ENCODE results near the gene ZNF444. TPM values are rescaled to one million over a fixed set of nuclear protein-coding genes. Genes with fewer than 3 reads are reported as not detected.
"Not testable (repeated sequence)": the region's sequence is repeated elsewhere in the genome, so short reads cannot be mapped to it uniquely, and the experiment has no call there.

Gene ZNF444
- polyA plus RNA-seq, 2 of the 4 experiments (the other 2 are of a cell fraction): 16.5 to 26.2 TPM

GRCh38 chr19:56148096-56148495, 7.0 kb downstream of the ZNF444 start:
- FAIRE-seq (no peak), DNase-seq (ENCODE audit: low read depth in 1 of 2, low spot score in 1 of 2) (no peak), ATAC-seq (peak in 1 of 2 experiments; percentile 26; a peak in 2 of 6 replicates)
- WGBS (ENCODE audit: missing lambda C conversion rate): 95% methylated on average over 15 of the region's 15 CpGs
- ChIA-PET CTCF (interaction anchor here (1.1 kb wide), 1 partner anchor 24 kb away, joined by 3 read pairs; no protein-coding TSS in a partner anchor), POLR2A (no interaction called here)
- TF ChIP-seq FOSL2 (IDR thresholded peaks at IDR 0.05): no peak
- TF ChIP-seq FOSL2 (CRISPR knock-in tag; IDR thresholded peaks at IDR 0.05): no peak
- no peak for TF ChIP-seq NPAS2 (CRISPR knock-in tag; IDR thresholded peaks at IDR 0.05; ENCODE audit: borderline replicate concordance)
- no peak for TF ChIP-seq SREBF2 (IDR thresholded peaks at IDR 0.05)
- no peak for TF ChIP-seq PHF8 (IDR thresholded peaks at IDR 0.05; ENCODE audit: borderline replicate concordance, low read depth)
- no peak for TF ChIP-seq REST (IDR thresholded peaks at IDR 0.05)
- no peak for TF ChIP-seq BHLHE40 (IDR thresholded peaks at IDR 0.05; ENCODE audit: low read depth, low read length)
- TF ChIP-seq RCOR1 (IDR thresholded peaks at IDR 0.05; ENCODE audit: low read depth, low read length): no peak
- TF ChIP-seq CBX2 (IDR thresholded peaks at IDR 0.05; ENCODE audit: borderline replicate concordance, low read depth): no peak
- TF ChIP-seq KDM1A (IDR thresholded peaks at IDR 0.05; ENCODE audit: low read depth): no peak
- no peak for TF ChIP-seq POLR2AphosphoS2 (conservative IDR thresholded peaks at IDR 0.05; ENCODE audit: low read length)
- TF ChIP-seq HOXA7 (CRISPR knock-in tag; IDR thresholded peaks at IDR 0.05): no peak
- no peak for TF ChIP-seq KDM5A (IDR thresholded peaks at IDR 0.05)
- Histone ChIP-seq H3K4me3 (no peak overlapping the region), H3K4me2 (no peak overlapping the region), H3K4me1 (no peaks in the 10 kb centered on the region), H3K27ac (no peak overlapping the region), H3K9me3 (no peaks in the 10 kb centered on the region)

- DNase-seq (ENCODE audit: low read depth in 1 of 2, low spot score in 1 of 2); FAIRE-seq; ATAC-seq; H3K4me2 ChIP-seq; H3K4me1 ChIP-seq; H3K27ac ChIP-seq; H3K4me3 ChIP-seq; H3K9me3 ChIP-seq; POLR2A ChIA-PET: not testable (repeated sequence)
- 86% methylated on average over 12 of the region's 12 CpGs for WGBS (ENCODE audit: missing lambda C conversion rate)
- CTCF ChIA-PET: interaction anchor here (1.1 kb wide), 1 partner anchor 23 kb away, joined by 3 read pairs; no protein-coding TSS in a partner anchor
- peak; percentile 78 for TF ChIP-seq ESRRA (IDR thresholded peaks at IDR 0.05; ENCODE audit: borderline replicate concordance, low read length)
Observed at GRCh38 chr19:56148955-56149655, 8.0 kb downstream of the ZNF444 start.

GRCh38 chr19:56149656-56150038, 8.6 kb downstream of the ZNF444 start:
- CTCF ChIA-PET: no interaction called here
- no peak for ATAC-seq
- TF ChIP-seq FOSL2 (IDR thresholded peaks at IDR 0.05): no peak
- no peak for TF ChIP-seq FOSL2 (CRISPR knock-in tag; IDR thresholded peaks at IDR 0.05)
- no peak for DNase-seq (ENCODE audit: low read depth in 1 of 2, low spot score in 1 of 2)
- Histone ChIP-seq H3K27ac (no peak overlapping the region), H3K9me3 (no peaks in the 10 kb centered on the region), H3K4me3 (no peak overlapping the region), H3K4me2 (no peak overlapping the region), H3K4me1 (no peaks in the 10 kb centered on the region)
- POLR2A ChIA-PET: no interaction called here
- FAIRE-seq: no peak
- WGBS (ENCODE audit: missing lambda C conversion rate): 95% methylated on average over 5 of the region's 5 CpGs

GRCh38 chr19:56150358-56150757, 9.3 kb downstream of the ZNF444 start:
- DNase-seq (ENCODE audit: low read depth in 1 of 2, low spot score in 1 of 2) (no peak), FAIRE-seq (no peak), ATAC-seq (no peak)
- Histone ChIP-seq H3K4me1 (no peaks in the 10 kb centered on the region), H3K4me3 (no peak overlapping the region), H3K27ac (no peak overlapping the region), H3K4me2 (no peak overlapping the region), H3K9me3 (no peaks in the 10 kb centered on the region)
- POLR2A ChIA-PET: no interaction called here
- CTCF ChIA-PET: no interaction called here
- WGBS (ENCODE audit: missing lambda C conversion rate): 96% methylated on average over 11 of the region's 11 CpGs
- no peak for TF ChIP-seq JUN (IDR thresholded peaks at IDR 0.05)
- no peak for TF ChIP-seq PBX3 (IDR thresholded peaks at IDR 0.05)
- TF ChIP-seq MAX (IDR thresholded peaks at IDR 0.05): no peak
- TF ChIP-seq KDM1A (IDR thresholded peaks at IDR 0.05; ENCODE audit: low read depth): no peak
- TF ChIP-seq SREBF2 (IDR thresholded peaks at IDR 0.05): no peak
- no peak for TF ChIP-seq MYC (IDR thresholded peaks at IDR 0.05; ENCODE audit: borderline replicate concordance, low read length)
- TF ChIP-seq CEBPB (IDR thresholded peaks at IDR 0.05): no peak
- no peak for TF ChIP-seq TP53 (CRISPR knock-in tag; IDR thresholded peaks at IDR 0.05)
- no peak for TF ChIP-seq EHMT2 (IDR thresholded peaks at IDR 0.05; ENCODE audit: low read depth)
- no peak for TF ChIP-seq SMC3 (IDR thresholded peaks at IDR 0.05)
- TF ChIP-seq NPAS2 (CRISPR knock-in tag; IDR thresholded peaks at IDR 0.05; ENCODE audit: borderline replicate concordance): no peak
- TF ChIP-seq MAFK (IDR thresholded peaks at IDR 0.05; ENCODE audit: partially characterized antibody): no peak
- no peak for TF ChIP-seq BHLHE40 (IDR thresholded peaks at IDR 0.05; ENCODE audit: low read depth, low read length)
- no peak for TF ChIP-seq RCOR1 (IDR thresholded peaks at IDR 0.05; ENCODE audit: low read depth, low read length)
- no peak for TF ChIP-seq HDAC2 (IDR thresholded peaks at IDR 0.05)
- no peak for TF ChIP-seq TFCP2L1 (CRISPR knock-in tag; IDR thresholded peaks at IDR 0.05)

Data from A549 (cell line).